Smooth muscle cell (in vitro differentiated cells): ENCODE data around the gene ACER1. TPM values are rescaled to one million over a fixed set of nuclear protein-coding genes. Genes with fewer than 3 reads are reported as not detected.

Source experiments
- DNase-seq: peaks from one replicate; lab custom pipeline; 2025; ENCODE audit not compliant: unreplicated experiment; lab: John Stamatoyannopoulos, UW
- H2AFZ ChIP-seq: fragments of 200-600 bp; sonication (generic); 2 replicates; pipeline ENCODE4 v1.6.0; 2016; ENCODE audit warnings: antibody characterized with exemption, low read depth, mild to moderate bottlenecking
- H3F3A ChIP-seq: fragments of 200-600 bp; sonication (generic); 2 replicates; pipeline ENCODE4 v1.6.0; 2017; ENCODE audit warnings: antibody characterized with exemption, low read depth
- H3K27ac ChIP-seq: fragments of 200-600 bp; sonication (generic); 2 replicates; pipeline ENCODE4 v1.5.1; 2016; ENCODE audit warnings: low read depth, mild to moderate bottlenecking
- H3K27me3 ChIP-seq: fragments of 200-600 bp; sonication (generic); 2 replicates; pipeline ENCODE4 v1.6.1; 2016; ENCODE audit warnings: low read depth, mild to moderate bottlenecking
- H3K36me3 ChIP-seq: fragments of 200-600 bp; sonication (generic); 2 replicates; pipeline ENCODE4 v1.5.1; 2016; ENCODE audit warnings: low read depth
- H3K4me1 ChIP-seq: fragments of 200-600 bp; sonication (generic); 2 replicates; pipeline ENCODE4 v1.5.1; 2016; ENCODE audit warnings: low read depth
- H3K4me2 ChIP-seq: fragments of 200-600 bp; sonication (generic); 2 replicates; pipeline ENCODE4 v1.6.0; 2016; ENCODE audit warnings: mild to moderate bottlenecking
- H3K4me3 ChIP-seq: fragments of 200-600 bp; sonication (generic); 2 replicates; pipeline ENCODE4 v1.5.1; 2016; ENCODE audit warnings: mild to moderate bottlenecking
- H3K79me2 ChIP-seq: fragments of 200-600 bp; sonication (generic); 2 replicates; pipeline ENCODE4 v1.6.0; 2016; ENCODE audit warnings: low read depth, mild to moderate bottlenecking
- H3K9ac ChIP-seq: fragments of 200-600 bp; sonication (generic); 2 replicates; pipeline ENCODE4 v1.6.0; 2016; ENCODE audit warnings: low read depth
- H3K9me3 ChIP-seq: fragments of 200-600 bp; sonication (generic); replicated peaks from 2 replicates; pipeline ENCODE4 v1.5.1; 2016; ENCODE audit warnings: low read depth
- H4K20me1 ChIP-seq: fragments of 200-600 bp; sonication (generic); 2 replicates; pipeline ENCODE4 v1.6.0; 2016; ENCODE audit warnings: low read depth
- WGBS: methylation state at CpG from one replicate; pipeline ENCODE4 v1.1.7; 2016; ENCODE audit warnings: low lambda C conversion rate; 5-methylcytosine and 5-hydroxymethylcytosine counted together
- polyA plus RNA-seq: library from polyadenylated mRNA; unstranded; fragments of >200 nt; fragmentation: Nextera tagmentation; extraction: Ambion mirVana; gene quantifications from 2 replicates; pipeline ENCODE4 v1.2.1, GENCODE V29; 2016
- total RNA-seq: library from RNA; depleted of rRNA; stranded (reverse); fragments of >200 nt; gene quantifications from 2 replicates; pipeline ENCODE4 v1.2.3, GENCODE V29; 2014
- TF ChIP-seq, protein P1 (sequence below): fragments of 200-600 bp; sonication (generic); IDR thresholded peaks from 2 replicates; pipeline ENCODE4 v1.5.1; 2017; ENCODE audit warnings: borderline replicate concordance, mild to moderate bottlenecking, antibody characterized with exemption; ENCODE audit not compliant: insufficient read depth, poor library complexity, severe bottlenecking

Gene ACER1
- total and polyA plus RNA-seq, 2 experiments from 2014 or later: not detected

GRCh38 chr19:6343462-6343861, 10.1 kb upstream of the ACER1 start:
- Histone ChIP-seq H3K9me3 (no peaks in the 10 kb centered on the region), H4K20me1 (no peaks in the 10 kb centered on the region), H3K4me3 (no peak overlapping the region), H3K4me2 (no peak overlapping the region), H3K4me1 (no peaks in the 10 kb centered on the region), H3K27ac (no peak overlapping the region), H3F3A (no peaks in the 10 kb centered on the region), H3K27me3 (no peaks in the 10 kb centered on the region), H3K9ac (no peak overlapping the region), H3K36me3 (no peaks in the 10 kb centered on the region), H3K79me2 (no peaks in the 10 kb centered on the region), H2AFZ (no peak overlapping the region)
- 87% methylated on average over 1 of the region's 1 CpG for WGBS
- no peak for DNase-seq
- TF ChIP-seq, protein P1, sequence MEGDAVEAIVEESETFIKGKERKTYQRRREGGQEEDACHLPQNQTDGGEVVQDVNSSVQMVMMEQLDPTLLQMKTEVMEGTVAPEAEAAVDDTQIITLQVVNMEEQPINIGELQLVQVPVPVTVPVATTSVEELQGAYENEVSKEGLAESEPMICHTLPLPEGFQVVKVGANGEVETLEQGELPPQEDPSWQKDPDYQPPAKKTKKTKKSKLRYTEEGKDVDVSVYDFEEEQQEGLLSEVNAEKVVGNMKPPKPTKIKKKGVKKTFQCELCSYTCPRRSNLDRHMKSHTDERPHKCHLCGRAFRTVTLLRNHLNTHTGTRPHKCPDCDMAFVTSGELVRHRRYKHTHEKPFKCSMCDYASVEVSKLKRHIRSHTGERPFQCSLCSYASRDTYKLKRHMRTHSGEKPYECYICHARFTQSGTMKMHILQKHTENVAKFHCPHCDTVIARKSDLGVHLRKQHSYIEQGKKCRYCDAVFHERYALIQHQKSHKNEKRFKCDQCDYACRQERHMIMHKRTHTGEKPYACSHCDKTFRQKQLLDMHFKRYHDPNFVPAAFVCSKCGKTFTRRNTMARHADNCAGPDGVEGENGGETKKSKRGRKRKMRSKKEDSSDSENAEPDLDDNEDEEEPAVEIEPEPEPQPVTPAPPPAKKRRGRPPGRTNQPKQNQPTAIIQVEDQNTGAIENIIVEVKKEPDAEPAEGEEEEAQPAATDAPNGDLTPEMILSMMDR: no peak

GRCh38 chr19:6340493-6341201, 7.2 kb upstream of the ACER1 start:
- H3K4me2 ChIP-seq: no peak overlapping the region
- no peaks in the 10 kb centered on the region for H3K36me3 ChIP-seq
- no peaks in the 10 kb centered on the region for H3F3A ChIP-seq
- H2AFZ ChIP-seq: no peak overlapping the region
- H3K27ac ChIP-seq: no peak overlapping the region
- H3K27me3 ChIP-seq: no peaks in the 10 kb centered on the region
- H4K20me1 ChIP-seq: no peaks in the 10 kb centered on the region
- no peak for DNase-seq
- H3K4me1 ChIP-seq: no peaks in the 10 kb centered on the region
- H3K9ac ChIP-seq: no peak overlapping the region
- 59% methylated on average over 14 of the region's 14 CpGs for WGBS
- H3K9me3 ChIP-seq: no peaks in the 10 kb centered on the region
- H3K4me3 ChIP-seq: no peak overlapping the region
- TF ChIP-seq, protein P1: no peak
- no peaks in the 10 kb centered on the region for H3K79me2 ChIP-seq

DNA sequence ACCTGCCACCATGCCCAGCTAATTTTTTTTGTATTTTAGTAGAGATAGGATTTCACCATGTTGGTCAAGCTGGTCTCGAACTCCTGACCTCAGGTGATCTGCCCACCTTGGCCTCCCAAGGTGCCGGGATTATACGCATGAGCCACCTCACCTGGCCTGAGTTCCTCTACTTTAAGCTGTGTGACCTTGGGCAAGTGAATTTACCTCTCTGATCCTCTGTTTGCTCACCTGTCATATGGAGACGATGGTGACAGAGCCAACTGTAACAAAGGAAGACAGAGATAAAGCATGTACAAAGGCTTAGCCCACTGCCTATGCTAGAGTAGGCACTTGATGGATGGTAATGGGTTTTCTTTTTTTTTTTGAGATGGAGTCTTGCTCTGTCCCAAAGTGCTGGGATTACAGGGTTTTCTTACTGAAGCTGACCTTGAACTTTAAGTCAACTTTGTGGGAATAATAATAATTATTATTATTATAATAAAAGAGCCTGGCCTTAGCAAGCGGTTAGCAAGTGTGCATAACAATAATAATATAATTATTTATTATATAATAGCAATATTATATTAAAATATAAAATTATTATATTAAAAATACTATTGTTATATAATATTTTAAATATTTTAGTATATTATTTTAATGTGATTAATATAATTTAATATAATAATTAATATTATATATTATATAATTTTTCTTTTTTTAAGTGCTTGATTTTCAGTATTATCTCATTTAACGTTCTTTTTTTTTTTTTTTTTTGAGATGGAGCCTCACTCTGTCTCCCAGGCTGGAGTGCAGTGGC, 1.3 kb upstream of the ACER1 start:
- Histone ChIP-seq H3K4me2 (no peak overlapping the region), H3K9me3 (no peaks in the 10 kb centered on the region), H3K36me3 (no peaks in the 10 kb centered on the region), H3K9ac (no peak overlapping the region), H3K79me2 (no peaks in the 10 kb centered on the region), H3K4me3 (no peak overlapping the region), H3K4me1 (no peaks in the 10 kb centered on the region), H3K27me3 (no peaks in the 10 kb centered on the region), H2AFZ (no peak overlapping the region), H3F3A (no peaks in the 10 kb centered on the region), H3K27ac (no peak overlapping the region), H4K20me1 (no peaks in the 10 kb centered on the region)
- 91% methylated on average over 6 of the region's 6 CpGs for WGBS
- no peak for DNase-seq
- TF ChIP-seq, protein P1: no peak
